GM12878 (cell line): ENCODE data around the gene JPH4. TPM values are rescaled to one million over a fixed set of nuclear protein-coding genes. Genes with fewer than 3 reads are reported as not detected.
A peak's percentile ranks its signal among the peaks of the same experiment; 100 is the strongest.

Experiments
- E2F8 ChIP-seq: fragments of 450-650 bp; IDR thresholded peaks from 2 replicates; pipeline ENCODE4 v1.6.1; 2018; ENCODE audit warnings: mild to moderate bottlenecking, low read depth, moderate library complexity; ENCODE audit not compliant: partially characterized antibody
- FOS ChIP-seq: IDR thresholded peaks from 3 replicates; pipeline ENCODE4 v1.6.1; 2011; ENCODE audit warnings: borderline replicate concordance; ENCODE audit not compliant: insufficient read length; ENCODE audit errors: extremely low read depth
- IKZF2 ChIP-seq, 2 experiments: fragments of 450-650 bp; IDR thresholded peaks; 2 replicates each; pipeline ENCODE4 v1.6.1; 2017; ENCODE audit warnings: mild to moderate bottlenecking in 2 of 2, moderate library complexity in 2 of 2
- MLLT1 ChIP-seq: fragments of 450-650 bp; IDR thresholded peaks from 2 replicates; pipeline ENCODE4 v1.6.1; 2016; ENCODE audit warnings: mild to moderate bottlenecking
- NFXL1 ChIP-seq: fragments of 450-650 bp; IDR thresholded peaks from 2 replicates; pipeline ENCODE4 v1.6.1; 2017; ENCODE audit warnings: antibody characterized with exemption, mild to moderate bottlenecking, borderline replicate concordance
- NKRF ChIP-seq: fragments of 450-650 bp; conservative IDR thresholded peaks from 2 replicates; pipeline ENCODE4 v1.6.1; 2017; ENCODE audit warnings: mild to moderate bottlenecking, moderate library complexity
- SMAD1 ChIP-seq: fragments of 450-650 bp; IDR thresholded peaks from 2 replicates; pipeline ENCODE4 v1.6.1; 2018; ENCODE audit warnings: mild to moderate bottlenecking, low read depth; ENCODE audit not compliant: partially characterized antibody
- polyA plus RNA-seq, 11 experiments: library from polyadenylated mRNA; depleted of rRNA in 4 of 11; unstranded in 6 of 11; stranded (reverse) in 5 of 11; fragments of >200 nt; fragmentation: Nextera tagmentation in 4 of 11; fragmentation: Illumina TruSeq in 1 of 11; extraction: Ambion mirVana in 4 of 11; extraction: Trizol in 1 of 11; gene quantifications; 1 replicate in 1 of 11; 2 replicates in 10 of 11; pipeline versions ENCODE4 v1.2.1 to v1.2.3, GENCODE V29; 2011 to 2016; ENCODE audit warnings: inconsistent platforms in 2 of 11, missing spikeins in 2 of 11, low read depth in 1 of 11
- total RNA-seq, 4 experiments: library from RNA; depleted of rRNA in 3 of 4; stranded (reverse); fragments of >200 nt in 3 of 4; fragmentation: Illumina TruSeq in 1 of 4; extraction: Trizol in 1 of 4; gene quantifications; 2 replicates each; pipeline versions ENCODE4 v1.2.1 to v1.2.3, GENCODE V29; 2013 to 2021

Gene JPH4
- total and polyA plus RNA-seq, 10 of the 15 experiments (the other 5 are each of a cell fraction or from before 2014, with no cell fraction given) = 0.48 to 10.3 (median 3.8) TPM

- no peak for TF ChIP-seq E2F8
- no peak for TF ChIP-seq FOS
- peak; percentile 63 to 73; a peak in 3 of 4 replicates for TF ChIP-seq IKZF2 (IDR thresholded peaks at IDR 0.05)
- peak; percentile 98 for TF ChIP-seq NFXL1
- TF ChIP-seq MLLT1 = 0 out of 2 replicates have a peak, but pooled peaks have one; percentile 27
- no peak for TF ChIP-seq SMAD1
- TF ChIP-seq NKRF = 0 out of 2 replicates have a peak, but pooled peaks have one; percentile 26
- TF ChIP-seq, all 136 proteins: peak for 24
These were observed 27.1 kb downstream of the JPH4 start, which contains the start of gene ZFHX2 (continued) for GRCh38 chr14:23551266-23552028.
